Measurements from ENCODE around the gene PKLR.
"Not testable (repeated sequence)": the region's sequence is repeated elsewhere in the genome, so short reads cannot be mapped to it uniquely, and the experiment has no call there.

The PKLR gene

GRCh38 chr1:155316922-155317321 is 15.7 kb upstream of the PKLR start:
- DNase-seq = no peak

DNA sequence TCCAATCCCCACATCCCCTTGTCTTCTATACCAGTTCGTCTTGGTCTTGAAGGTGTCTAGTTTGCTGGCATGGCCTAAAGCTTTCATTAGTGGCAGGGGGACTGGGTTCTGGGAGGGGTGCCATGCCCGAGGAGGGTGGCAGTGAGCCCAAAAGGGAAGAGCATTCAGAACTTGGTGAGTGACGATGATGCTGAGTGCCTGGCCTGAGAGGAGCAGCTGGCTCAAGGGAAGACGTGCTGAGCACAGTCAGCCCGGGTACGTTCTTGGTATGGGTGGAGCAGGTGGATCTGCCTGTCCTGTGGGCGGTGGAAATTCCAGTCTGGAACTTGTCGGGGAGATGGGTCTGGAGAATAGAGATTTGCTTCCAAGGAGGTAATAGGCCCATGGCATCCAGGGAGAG is 12.0 kb upstream of the PKLR start:
- DNase-seq = no peak

DNA sequence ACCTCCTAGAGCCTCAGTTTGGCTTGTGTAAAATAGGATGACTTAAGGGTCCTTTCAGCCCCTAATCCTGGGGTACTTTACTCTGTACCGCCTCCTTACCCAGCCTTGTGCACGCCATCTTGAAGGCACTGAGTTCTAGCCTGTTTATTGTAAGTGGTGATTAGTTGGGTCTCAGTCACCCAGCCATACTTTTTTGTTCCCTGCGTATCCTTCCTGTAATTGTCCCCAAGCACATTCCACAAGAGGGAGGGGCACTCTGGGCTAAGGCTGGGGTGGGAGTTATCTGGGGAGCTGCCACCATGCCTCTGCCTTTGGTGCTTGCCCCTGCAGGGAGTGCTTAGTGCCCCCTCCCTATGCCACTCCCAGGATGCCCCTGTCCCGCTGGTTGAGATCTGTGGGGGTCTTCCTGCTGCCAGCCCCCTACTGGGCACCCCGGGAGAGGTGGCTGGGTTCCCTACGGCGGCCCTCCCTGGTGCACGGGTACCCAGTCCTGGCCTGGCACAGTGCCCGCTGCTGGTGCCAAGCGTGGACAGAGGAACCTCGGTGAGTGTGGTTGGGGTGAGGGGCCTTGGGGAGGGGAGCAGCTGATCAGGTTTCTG is 8.3 kb upstream of the PKLR start:
- DNase-seq = no peak

DNA sequence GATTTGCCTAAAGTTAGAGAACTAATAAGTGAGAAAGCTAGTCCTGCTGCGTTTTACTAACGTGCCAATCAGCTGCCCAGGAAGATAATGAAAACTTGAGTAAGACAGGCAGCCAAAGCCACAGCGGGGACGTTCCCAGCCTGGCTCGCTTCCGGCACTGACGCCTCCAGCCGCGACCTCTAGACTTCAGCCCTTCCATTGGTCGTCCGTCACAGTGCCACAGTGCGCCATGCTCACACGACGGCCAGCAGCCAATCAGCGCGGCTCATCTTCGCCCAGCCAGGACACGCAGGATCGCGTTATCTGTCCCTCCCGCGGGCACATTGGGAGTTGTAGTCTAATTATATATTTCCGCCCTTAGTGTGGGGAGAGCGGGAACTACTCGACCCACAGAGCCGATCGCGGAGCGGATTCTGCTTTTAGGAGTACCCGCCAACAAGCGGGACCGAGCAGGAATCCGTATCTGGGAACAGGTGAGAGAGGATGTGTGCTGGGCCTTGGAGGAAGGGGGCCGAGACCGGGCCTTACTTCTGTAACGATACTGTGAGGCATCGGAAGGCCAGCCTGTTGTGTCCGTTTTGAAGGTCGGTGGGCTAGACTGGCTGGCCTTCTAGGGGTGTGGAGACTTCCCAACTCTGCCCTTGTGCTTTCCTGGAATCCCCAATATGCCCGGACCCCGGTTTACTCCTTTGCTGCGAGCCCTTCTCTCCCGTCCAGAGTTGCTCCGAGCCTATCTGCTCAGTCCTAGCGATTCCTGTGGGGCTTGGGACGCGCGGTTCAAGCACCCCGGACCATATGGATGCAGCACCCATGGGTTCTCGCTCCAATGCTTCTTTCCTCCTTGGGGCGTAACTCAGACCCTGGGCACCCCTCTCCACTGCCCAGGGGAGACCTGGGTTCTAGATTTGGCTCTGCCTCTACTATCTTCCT is 7.5 kb upstream of the PKLR start, which contains the start of gene FDPS:
TSS of gene FDPS (plus strand) at position 374 of the 930 bp plus-strand sequence. CDS start 924 bp downstream, outside the sequence.
- peak; percentile 98 for DNase-seq

DNA sequence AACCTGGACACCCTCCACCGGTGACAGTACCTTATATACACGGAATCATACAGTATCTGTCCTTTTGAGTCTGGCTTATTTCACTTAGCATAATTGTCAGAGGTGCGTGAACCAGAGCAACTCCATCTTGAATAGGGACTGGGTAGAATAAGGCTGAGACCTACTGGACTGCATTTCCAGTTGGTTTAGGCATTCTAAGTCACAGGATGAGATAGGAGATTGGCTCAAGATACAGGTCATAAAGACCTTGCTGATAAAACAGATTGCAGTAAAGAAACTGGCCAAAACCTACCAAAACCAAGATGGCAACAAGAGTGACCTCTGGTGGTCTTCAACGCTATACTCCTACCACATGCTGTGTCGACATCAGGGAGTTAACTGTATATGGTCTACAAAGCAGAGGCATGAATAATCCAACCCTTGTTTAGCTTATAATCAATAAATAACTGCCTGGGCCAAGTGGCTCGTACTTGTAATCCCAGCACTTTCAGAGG is 6.1 kb upstream of the PKLR start:
- no peak for DNase-seq

GRCh38 chr1:155305881-155306391 is 4.7 kb upstream of the PKLR start:
- DNase-seq = no peak

DNA sequence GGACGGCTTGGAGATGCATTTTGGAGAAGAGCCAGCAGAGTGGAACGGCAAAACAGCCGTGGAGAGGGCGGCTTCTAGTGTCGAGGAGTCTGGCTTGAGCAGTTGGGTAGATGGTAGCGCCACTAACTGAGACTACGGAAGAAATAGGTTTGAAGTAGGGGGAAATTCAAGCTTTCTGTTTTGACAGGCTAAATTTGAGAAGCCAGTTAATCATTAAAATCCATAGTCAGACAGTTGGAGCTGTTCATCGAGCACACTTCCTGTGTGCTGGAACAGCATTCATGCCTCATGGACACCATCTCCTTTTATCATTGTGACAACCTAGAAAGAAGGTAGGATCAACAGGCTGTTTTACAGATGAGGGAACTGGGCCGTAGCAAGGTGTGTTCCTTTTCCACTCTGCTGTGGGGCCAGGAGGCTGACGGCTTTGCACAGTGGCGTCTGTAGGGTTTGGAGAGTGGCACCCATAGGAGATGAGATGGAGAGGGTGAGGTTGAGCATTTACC is 3.4 kb upstream of the PKLR start:
- no peak for DNase-seq

- DNase-seq = no peak
Measured at GRCh38 chr1:155300553-155301329, 497 bp downstream of the PKLR start.

GRCh38 chr1:155300024-155300423 is 1.2 kb downstream of the PKLR start:
- DNase-seq = no peak

- DNase-seq = no peak
Measured at GRCh38 chr1:155297384-155297783, 3.9 kb downstream of the PKLR start.

GRCh38 chr1:155296661-155297060 is 4.6 kb downstream of the PKLR start:
- no peak for DNase-seq

DNA sequence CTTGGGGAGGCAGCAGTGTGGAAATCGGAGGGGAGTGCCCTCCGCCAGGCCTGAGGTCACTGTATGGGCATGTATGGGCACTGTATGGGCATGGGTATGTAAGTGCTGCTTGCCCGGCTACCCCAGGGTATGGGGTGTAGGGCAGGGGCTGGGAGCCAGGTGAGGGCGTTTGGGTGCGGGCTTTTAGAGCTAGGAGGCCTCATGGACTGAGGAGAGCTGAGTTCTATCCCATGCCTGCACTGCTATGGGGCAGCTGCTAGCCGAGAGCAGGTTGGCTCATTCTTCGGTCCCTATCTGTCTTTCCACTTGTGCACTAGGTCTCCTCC is 5.3 kb downstream of the PKLR start:
- DNase-seq = no peak

DNA sequence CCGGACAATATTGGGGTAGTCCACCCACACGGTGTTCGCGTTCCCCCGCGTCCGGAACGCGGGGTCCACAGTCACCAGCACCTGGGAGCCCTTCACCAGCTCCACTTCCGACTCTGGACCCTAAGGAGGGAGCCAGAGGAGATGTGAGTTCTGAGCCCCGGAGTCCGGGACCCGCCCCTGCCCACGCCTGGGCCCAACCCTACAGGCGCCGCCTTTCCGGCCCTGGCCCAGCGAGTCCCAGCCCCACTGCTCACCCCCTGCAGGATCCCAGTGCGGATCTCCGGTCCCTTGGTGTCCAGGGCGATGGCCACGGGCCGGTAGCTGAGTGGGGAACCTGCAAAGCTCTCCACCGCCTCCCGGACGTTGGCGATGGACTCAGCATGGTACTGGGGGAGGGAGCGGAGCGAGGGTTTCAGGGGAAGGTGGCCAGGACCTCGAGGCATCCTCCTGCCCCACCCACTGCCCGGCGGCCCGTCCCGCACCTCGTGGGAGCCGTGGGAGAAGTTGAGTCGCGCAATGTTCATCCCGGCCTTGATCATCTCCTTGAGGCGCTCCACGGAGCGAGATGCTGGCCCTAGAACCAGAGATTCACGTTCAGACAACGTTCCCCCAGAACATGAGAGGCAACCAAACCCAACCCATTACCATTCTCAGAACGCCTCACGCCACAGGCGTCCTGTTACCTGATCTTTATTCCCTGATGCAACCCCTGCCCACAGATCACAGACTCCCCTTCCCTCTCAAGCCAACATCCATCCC is 5.9 kb downstream of the PKLR start:
- peak; percentile 14 for DNase-seq

- DNase-seq = no peak
Measured at GRCh38 chr1:155294520-155295182, 6.6 kb downstream of the PKLR start.

- no peak for DNase-seq
Measured at GRCh38 chr1:155293086-155293749, 8.0 kb downstream of the PKLR start.

- DNase-seq = not testable (repeated sequence)
Measured at GRCh38 chr1:155291006-155291405, 10.2 kb downstream of the PKLR start.

DNA sequence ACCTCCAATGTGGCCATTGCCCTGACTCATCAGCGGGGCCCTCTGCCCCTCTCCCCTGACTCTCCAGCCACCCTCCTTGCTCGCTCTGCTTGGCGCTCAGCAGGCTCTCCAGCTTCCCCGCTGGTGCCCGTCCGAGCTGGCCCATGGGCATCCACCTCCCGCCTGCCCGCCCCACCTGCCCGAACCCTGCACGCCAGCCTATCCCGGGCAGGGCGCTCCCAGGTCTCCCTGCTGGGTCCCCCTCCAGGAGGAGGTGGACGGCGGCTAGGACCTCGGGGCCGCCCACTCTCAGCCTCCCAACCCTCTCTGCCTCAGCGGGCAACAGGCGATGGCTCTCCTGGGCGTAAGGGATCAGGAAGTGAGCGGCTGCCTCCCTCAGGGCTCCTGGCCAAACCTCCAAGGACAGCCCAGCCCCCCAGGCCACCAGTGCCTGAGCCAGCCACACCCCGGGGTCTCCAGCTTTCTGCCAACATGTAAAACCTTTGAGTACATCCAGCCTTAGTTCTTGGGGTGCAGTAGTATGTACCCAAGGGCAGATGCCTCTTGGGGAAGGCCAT is 13.2 kb downstream of the PKLR start:
- no peak for DNase-seq

GRCh38 chr1:155286544-155286943 is 14.7 kb downstream of the PKLR start:
- no peak for DNase-seq

DNA sequence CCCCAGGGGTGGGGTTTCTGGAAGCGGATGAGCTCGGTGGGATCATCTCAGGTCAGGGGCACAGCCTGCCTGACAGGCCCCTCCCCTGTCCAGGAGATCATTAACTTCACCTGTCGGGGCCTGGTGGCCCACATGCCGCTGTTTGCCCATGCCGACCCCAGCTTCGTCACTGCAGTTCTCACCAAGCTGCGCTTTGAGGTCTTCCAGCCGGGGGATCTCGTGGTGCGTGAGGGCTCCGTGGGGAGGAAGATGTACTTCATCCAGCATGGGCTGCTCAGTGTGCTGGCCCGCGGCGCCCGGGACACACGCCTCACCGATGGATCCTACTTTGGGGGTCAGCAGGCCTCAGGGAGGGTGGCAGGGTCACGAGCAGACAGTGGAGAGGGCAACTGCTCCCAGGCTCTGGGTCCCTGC is 15.6 kb downstream of the PKLR start:
- no peak for DNase-seq

- no peak for DNase-seq
Measured at GRCh38 chr1:155285063-155285462, 16.2 kb downstream of the PKLR start.

- DNase-seq = no peak
Measured at GRCh38 chr1:155284476-155284875, 16.8 kb downstream of the PKLR start.

Data from stimulated activated CD4-positive, alpha-beta T cell treated with anti-CD3 and anti-CD28 coated beads, Interleukin-15, amount 100 ng/mL, for 24 hours (primary cell).